ENCODE data around the gene DMXL1.

- TF ChIP-seq, protein P1, sequence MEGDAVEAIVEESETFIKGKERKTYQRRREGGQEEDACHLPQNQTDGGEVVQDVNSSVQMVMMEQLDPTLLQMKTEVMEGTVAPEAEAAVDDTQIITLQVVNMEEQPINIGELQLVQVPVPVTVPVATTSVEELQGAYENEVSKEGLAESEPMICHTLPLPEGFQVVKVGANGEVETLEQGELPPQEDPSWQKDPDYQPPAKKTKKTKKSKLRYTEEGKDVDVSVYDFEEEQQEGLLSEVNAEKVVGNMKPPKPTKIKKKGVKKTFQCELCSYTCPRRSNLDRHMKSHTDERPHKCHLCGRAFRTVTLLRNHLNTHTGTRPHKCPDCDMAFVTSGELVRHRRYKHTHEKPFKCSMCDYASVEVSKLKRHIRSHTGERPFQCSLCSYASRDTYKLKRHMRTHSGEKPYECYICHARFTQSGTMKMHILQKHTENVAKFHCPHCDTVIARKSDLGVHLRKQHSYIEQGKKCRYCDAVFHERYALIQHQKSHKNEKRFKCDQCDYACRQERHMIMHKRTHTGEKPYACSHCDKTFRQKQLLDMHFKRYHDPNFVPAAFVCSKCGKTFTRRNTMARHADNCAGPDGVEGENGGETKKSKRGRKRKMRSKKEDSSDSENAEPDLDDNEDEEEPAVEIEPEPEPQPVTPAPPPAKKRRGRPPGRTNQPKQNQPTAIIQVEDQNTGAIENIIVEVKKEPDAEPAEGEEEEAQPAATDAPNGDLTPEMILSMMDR (IDR thresholded peaks at IDR 0.05), result no peak
- TF ChIP-seq POLR2AphosphoS5 (IDR thresholded peaks at IDR 0.05; ENCODE audit: low read depth, low read length), result no peak
- TF ChIP-seq, protein P2, sequence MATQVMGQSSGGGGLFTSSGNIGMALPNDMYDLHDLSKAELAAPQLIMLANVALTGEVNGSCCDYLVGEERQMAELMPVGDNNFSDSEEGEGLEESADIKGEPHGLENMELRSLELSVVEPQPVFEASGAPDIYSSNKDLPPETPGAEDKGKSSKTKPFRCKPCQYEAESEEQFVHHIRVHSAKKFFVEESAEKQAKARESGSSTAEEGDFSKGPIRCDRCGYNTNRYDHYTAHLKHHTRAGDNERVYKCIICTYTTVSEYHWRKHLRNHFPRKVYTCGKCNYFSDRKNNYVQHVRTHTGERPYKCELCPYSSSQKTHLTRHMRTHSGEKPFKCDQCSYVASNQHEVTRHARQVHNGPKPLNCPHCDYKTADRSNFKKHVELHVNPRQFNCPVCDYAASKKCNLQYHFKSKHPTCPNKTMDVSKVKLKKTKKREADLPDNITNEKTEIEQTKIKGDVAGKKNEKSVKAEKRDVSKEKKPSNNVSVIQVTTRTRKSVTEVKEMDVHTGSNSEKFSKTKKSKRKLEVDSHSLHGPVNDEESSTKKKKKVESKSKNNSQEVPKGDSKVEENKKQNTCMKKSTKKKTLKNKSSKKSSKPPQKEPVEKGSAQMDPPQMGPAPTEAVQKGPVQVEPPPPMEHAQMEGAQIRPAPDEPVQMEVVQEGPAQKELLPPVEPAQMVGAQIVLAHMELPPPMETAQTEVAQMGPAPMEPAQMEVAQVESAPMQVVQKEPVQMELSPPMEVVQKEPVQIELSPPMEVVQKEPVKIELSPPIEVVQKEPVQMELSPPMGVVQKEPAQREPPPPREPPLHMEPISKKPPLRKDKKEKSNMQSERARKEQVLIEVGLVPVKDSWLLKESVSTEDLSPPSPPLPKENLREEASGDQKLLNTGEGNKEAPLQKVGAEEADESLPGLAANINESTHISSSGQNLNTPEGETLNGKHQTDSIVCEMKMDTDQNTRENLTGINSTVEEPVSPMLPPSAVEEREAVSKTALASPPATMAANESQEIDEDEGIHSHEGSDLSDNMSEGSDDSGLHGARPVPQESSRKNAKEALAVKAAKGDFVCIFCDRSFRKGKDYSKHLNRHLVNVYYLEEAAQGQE (IDR thresholded peaks at IDR 0.05; ENCODE audit: insufficient read depth in 1 of 2, low read depth in 2 of 2, low read length in 1 of 2), result no peak
Measured at GRCh38 chr5:119158144-119158543, 87.3 kb downstream of the DMXL1 start.

Measured in Panc1 (cell line).